Rectal smooth muscle tissue (tissue), 1 donor: ENCODE measurements around the gene CTDSPL.

Source experiments
- H3K27ac ChIP-seq: one replicate; pipeline ENCODE4 v1.7.0; 2013; ENCODE audit warnings: low read depth, low read length, inconsistent platforms
- H3K27me3 ChIP-seq: one replicate; pipeline ENCODE4 v1.7.0; 2013; ENCODE audit warnings: low read length; ENCODE audit not compliant: control insufficient read depth, insufficient read depth
- H3K36me3 ChIP-seq: one replicate; pipeline ENCODE4 v1.7.0; 2013; ENCODE audit warnings: low read length; ENCODE audit not compliant: control insufficient read depth, insufficient read depth
- H3K4me1 ChIP-seq: one replicate; pipeline ENCODE4 v1.7.0; 2013; ENCODE audit warnings: low read length; ENCODE audit not compliant: control insufficient read depth, insufficient read depth
- H3K4me3 ChIP-seq: one replicate; pipeline ENCODE4 v1.7.0; 2013; ENCODE audit warnings: low read length
- H3K9ac ChIP-seq: one replicate; pipeline ENCODE4 v1.7.0; 2013; ENCODE audit warnings: low read length

The CTDSPL gene

DNA sequence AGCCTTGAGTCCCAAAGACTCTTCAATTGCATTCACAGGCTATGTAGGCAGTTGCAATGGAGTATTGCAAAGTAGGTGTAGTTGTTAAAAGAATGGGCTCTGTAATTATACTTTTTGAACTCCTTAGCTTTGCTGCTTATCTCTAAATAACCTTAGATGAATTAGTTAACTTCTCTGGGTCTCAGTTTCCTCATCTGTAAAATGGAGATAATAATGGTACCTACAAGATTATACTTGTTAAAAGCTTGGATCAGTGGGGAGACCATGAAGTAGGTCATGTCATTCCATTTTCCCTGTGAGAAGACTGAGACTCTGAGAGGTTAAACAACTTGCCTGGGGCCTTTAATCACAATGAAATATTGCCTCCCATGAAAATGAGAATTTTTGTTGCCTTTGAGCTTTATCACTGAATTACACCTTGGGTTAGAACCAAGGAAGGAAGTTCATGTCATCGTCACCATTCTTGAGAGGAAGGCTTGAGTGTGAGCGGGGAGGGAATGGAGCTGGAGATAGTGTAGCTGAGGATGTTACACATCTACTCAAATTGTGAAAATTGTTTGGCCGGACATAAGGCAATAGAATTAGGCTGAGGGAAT, 38.1 kb downstream of the CTDSPL start:
- Histone ChIP-seq H3K27me3 (no peaks in the 10 kb centered on the region), H3K4me1 (peaks cover 25% of the 10 kb centered on the region), H3K4me3 (no peak overlapping the region), H3K9ac (no peak overlapping the region), H3K27ac (no peak overlapping the region), H3K36me3 (no peaks in the 10 kb centered on the region)

DNA sequence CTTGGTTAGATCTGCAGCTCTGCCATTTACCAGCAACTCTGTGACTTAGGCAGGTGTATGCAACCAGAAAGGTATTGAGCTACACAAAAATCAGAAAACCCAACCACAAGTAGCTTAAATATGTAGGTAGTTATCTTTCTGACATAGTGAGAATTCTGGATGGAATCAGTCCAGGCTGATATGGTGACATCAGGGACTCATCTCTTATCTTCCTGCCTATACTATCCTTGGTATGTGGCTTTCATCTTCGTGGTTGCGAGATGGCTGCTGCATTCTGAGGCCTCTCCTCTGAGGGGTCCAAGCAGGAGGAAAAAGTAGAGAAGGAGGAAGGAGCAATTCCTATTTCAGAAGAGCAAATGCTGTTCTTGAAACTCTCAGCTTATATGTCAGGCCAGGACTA, 40.0 kb downstream of the CTDSPL start:
- Histone ChIP-seq H3K36me3 (no peaks in the 10 kb centered on the region), H3K4me3 (no peak overlapping the region), H3K4me1 (peaks cover 42% of the 10 kb centered on the region), H3K9ac (no peak overlapping the region), H3K27ac (no peak overlapping the region), H3K27me3 (no peaks in the 10 kb centered on the region)

DNA sequence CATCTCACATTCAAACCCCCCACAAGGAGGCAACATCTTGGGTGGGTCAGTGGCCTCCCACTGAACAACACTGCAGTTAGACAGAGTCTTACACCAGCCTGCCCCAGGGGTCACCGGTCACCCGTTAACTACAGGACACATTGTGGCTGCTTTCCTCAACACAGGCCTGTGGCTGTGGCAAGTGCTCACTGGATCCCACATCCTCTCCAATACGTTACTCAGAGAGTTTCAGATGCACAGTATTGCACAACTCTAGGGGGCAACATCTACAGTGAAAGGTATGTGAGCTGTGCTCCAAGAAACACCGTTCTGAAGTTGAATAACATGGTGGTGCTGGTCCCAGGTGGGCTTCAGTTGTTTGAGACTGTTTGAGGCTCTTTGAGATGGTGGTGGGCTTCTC, 41.0 kb downstream of the CTDSPL start:
- Histone ChIP-seq H3K27me3 (no peaks in the 10 kb centered on the region), H3K27ac (no peak overlapping the region), H3K4me3 (no peak overlapping the region), H3K4me1 (peaks cover 38% of the 10 kb centered on the region), H3K36me3 (no peaks in the 10 kb centered on the region), H3K9ac (no peak overlapping the region)

DNA sequence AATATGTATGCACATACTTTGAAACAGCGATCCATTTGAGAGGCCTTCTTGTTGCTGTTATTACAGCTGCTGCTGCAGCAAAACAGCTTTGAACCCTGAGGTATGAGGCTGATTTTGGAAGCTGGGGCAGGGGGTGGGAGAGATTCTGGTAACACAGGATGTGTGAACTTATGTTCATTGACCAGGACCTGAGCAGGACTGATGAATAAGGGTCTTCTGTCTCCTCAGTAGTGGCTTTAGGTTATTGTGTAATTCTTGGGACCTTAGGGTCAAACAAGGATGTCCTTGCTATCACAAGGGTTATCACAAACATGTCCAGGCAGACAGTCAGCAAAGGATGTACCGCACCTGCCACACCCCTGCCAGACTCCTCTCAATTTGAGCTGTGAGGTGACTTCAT, 41.6 kb downstream of the CTDSPL start:
- H3K36me3 ChIP-seq: no peaks in the 10 kb centered on the region
- H3K27ac ChIP-seq: no peak overlapping the region
- no peaks in the 10 kb centered on the region for H3K27me3 ChIP-seq
- H3K9ac ChIP-seq: no peak overlapping the region
- peaks cover 32% of the 10 kb centered on the region for H3K4me1 ChIP-seq
- H3K4me3 ChIP-seq: no peak overlapping the region

DNA sequence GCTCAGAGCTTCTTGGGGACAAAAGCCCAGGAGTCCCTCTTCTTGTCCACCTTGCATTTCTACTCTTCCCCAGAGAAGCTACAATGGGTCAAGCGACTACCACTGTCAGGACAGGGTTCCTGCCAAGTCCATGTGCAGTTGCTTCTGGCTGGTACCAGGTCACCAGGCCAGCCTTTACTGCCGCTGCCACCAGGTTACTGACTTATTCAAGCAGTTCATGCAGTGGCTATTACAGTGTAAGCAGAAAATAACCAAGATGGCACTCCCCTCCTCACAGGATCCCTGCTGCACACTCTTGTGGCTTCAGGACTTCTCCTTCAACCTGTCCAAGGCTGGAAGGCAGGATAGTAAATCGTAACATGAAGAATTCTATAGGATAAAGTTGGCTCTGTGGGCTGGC, 42.1 kb downstream of the CTDSPL start:
- Histone ChIP-seq H3K36me3 (no peaks in the 10 kb centered on the region), H3K27me3 (no peaks in the 10 kb centered on the region), H3K9ac (no peak overlapping the region), H3K4me1 (peaks cover 31% of the 10 kb centered on the region), H3K4me3 (no peak overlapping the region), H3K27ac (no peak overlapping the region)

DNA sequence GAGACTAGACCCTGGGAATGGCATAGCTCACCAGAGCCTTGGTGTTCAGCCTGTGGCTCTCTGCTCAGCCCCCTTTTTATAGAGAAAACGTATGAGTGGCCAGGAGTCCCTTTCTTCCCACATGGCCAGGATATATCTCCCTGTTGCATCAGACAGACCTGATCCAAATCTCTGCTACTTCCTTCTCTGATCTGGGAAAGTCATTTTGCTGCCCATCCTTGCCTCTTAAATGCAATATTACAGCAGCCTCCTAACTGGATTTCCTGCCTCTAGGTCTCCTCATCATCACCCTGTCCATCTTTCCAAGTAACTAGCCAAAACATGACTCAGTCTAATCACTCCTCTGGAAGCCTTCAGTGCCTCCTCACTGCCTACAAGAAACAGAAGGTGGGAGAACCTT, 42.9 kb downstream of the CTDSPL start:
- Histone ChIP-seq H3K36me3 (no peaks in the 10 kb centered on the region), H3K27me3 (no peaks in the 10 kb centered on the region), H3K27ac (peak overlapping the region; percentile 33), H3K4me1 (peaks cover 28% of the 10 kb centered on the region), H3K9ac (no peak overlapping the region), H3K4me3 (no peak overlapping the region)

DNA sequence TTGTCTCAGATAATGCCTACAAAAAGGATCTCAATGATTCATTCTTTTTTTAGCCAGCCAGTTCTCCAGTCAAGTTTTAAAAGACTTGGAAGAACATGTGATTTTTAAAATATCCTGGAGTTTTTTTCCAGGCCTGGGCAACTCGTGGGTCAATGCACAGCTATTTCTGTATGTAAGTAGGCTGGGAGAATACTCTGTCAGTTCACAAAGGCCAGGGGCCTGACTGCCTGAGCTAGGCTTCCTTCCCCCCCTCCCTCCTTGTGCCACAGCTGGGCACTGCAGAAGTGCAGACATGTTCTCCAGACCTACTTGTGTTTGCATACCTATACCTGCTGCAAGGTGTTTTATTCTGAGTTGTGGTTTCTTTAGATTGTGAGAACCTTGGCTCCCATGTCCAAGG, 43.7 kb downstream of the CTDSPL start:
- Histone ChIP-seq H3K4me3 (no peak overlapping the region), H3K27me3 (no peaks in the 10 kb centered on the region), H3K4me1 (peaks cover 28% of the 10 kb centered on the region), H3K27ac (no peak overlapping the region), H3K36me3 (no peaks in the 10 kb centered on the region), H3K9ac (no peak overlapping the region)

DNA sequence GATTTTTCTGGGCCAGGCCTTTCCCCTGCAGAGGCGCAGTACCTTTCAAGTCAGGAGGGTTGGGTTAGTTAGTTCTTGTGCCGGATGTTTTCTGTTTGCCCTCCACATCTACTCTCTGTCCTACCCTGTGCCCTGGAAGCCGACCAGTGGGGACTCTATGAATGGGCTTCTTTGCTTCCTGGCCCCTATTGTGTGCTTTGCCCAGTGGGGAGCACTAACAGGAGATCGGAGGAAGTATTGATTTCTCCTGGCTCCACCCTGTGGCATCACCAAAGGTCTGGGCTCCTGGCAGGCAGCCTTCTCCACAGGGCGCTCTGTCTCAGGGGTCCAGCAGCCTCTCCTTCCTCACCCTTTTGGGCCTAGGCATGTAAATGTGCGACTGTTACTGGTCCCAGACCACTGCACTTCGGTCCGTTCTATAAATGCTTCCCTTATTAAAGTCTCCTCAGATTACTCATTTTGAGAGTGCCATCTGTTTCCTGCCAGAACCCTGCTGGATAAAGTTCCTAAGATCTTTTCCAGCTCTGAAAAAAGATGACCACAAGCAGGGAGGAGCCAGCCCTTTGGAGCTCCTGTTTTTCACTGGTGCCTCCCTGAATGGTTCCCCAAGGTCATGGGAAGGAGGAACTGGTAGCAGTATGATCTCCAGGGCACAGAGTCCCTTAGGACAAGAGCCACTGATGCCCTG, 44.5 kb downstream of the CTDSPL start:
- Histone ChIP-seq H3K27ac (peak overlapping the region; percentile 65), H3K4me3 (no peak overlapping the region)

DNA sequence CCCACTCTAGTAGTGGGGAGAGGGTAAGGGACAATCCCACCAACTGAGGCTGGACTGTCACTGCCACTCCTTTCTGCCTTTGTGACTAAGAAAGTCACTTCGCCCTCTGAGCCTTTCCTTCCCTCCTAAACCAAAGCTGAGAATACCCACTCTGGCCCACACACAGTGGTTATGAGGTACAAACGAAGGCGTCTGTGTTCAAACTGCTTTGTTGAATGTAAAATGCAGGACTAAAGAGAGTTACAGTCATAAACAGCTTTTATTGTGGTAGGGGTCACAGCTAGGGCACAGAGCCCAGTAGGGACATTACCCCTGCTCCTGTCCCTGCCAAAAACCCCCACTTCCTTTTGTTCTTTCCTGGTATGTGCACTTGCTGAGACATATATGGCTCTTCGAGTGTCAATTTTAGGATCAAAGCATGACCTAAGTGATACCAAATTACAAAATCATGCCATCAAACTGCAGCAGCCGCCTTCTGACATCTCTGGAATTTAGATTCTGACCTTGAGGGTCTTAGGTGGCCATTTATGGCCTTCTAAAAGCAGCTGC, 45.1 kb downstream of the CTDSPL start:
- Histone ChIP-seq H3K36me3 (no peaks in the 10 kb centered on the region), H3K4me3 (no peak overlapping the region), H3K9ac (no peak overlapping the region), H3K4me1 (peaks cover 26% of the 10 kb centered on the region), H3K27ac (peak overlapping the region; percentile 39), H3K27me3 (no peaks in the 10 kb centered on the region)

More for the DNA sequence above, 44.5 kb downstream of the CTDSPL start:
- H3K27me3 ChIP-seq: no peaks in the 10 kb centered on the region
- H3K9ac ChIP-seq: no peak overlapping the region
- H3K36me3 ChIP-seq: no peaks in the 10 kb centered on the region
- H3K4me1 ChIP-seq: peaks cover 27% of the 10 kb centered on the region

DNA sequence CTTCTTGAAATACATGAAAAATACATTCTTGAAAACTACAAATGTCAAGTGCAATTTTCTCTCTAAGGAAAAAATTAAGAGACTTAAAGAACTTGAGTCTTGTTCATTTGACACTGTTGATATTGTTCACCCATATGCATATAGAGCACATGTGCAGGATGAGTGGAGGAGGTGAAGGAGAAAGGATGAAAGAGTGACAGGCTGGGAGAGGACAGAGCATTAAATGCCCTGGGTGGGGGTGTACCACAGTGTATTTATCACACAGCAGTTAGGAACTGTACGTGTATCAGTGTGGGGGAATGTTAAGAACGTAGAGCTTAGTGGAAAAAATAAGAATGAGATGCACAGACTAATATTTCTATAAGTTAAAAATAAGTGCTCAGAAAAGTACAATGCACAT, 45.7 kb downstream of the CTDSPL start:
- Histone ChIP-seq H3K27me3 (no peaks in the 10 kb centered on the region), H3K4me1 (peaks cover 26% of the 10 kb centered on the region), H3K36me3 (no peaks in the 10 kb centered on the region), H3K4me3 (no peak overlapping the region), H3K9ac (no peak overlapping the region), H3K27ac (no peak overlapping the region)

DNA sequence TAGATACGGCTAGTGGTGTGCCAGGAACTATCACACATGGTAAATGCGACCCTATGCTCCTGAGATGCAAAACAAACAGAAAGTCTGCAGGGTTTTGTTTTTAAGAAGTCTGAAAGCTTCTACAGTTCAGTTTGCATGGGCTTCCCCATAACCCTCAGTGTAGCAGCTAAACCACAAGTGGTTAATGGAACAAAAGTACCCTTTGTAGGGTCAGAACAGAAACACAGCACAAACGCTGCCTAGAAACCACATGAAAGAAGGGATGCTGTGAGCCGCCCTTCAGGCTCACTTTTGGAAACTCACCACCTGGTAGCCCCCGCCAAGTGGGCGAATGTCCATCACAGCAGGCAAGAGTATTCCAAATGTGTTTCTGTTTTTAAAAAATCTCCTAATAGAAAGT, 46.2 kb downstream of the CTDSPL start:
- Histone ChIP-seq H3K36me3 (no peaks in the 10 kb centered on the region), H3K27me3 (no peaks in the 10 kb centered on the region), H3K4me3 (no peak overlapping the region), H3K27ac (no peak overlapping the region), H3K4me1 (peaks cover 26% of the 10 kb centered on the region), H3K9ac (no peak overlapping the region)

DNA sequence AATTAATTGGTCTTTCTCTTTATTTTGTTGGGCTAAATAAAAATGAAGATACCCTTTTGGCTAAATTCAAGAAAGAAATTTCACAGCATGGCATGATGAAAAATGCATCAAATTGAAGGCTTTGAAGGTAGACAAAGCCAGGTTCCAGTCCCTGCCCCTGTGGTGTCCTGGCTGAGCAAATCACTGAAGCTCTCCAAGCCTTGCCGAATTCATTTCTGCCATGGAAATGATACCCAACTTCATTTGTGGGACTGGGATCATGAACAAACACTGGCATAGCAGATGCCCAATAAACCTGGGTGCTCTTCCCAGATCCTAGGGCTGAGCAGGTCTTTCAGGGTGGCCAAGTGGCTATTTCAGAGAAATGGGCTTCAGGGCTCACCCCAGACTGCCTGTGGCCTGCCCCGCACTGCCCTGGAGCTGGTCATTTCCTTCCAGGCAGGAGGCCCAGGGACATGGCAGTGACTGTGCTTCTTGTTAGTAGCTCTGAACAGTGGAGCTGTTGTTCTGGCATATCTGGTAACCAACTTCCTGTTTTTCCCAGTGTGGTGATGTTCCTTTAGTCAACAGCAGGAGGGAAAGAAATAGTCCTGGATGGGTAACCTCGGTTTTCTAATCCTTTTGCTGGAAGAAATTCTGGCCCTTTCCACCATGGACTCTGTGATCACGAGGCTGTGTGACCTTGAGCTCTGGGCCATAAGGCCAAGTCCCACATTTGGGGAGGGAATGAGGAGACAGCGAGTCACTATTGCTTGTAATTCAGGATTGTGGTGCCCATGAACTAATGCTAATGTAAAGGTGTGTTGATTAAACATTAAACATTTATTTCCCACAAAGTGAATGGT, 47.6 kb downstream of the CTDSPL start:
- Histone ChIP-seq H3K27me3 (no peaks in the 10 kb centered on the region), H3K4me1 (peaks cover 25% of the 10 kb centered on the region), H3K36me3 (no peaks in the 10 kb centered on the region), H3K9ac (no peak overlapping the region), H3K27ac (no peak overlapping the region), H3K4me3 (no peak overlapping the region)
